C4-2B (cell line): ENCODE results near the gene SEPTIN2.
"Not testable (repeated sequence)": the region's sequence is repeated elsewhere in the genome, so short reads cannot be mapped to it uniquely, and the experiment has no call there.

Experiments
- H3K27ac ChIP-seq: fragments of 450-650 bp; 2 replicates; pipeline ENCODE4 v1.5.1; 2017
- CTCF ChIP-seq: fragments of 450-650 bp; conservative IDR thresholded peaks from 2 replicates; pipeline ENCODE4 v1.5.1; 2017; ENCODE audit warnings: mild to moderate bottlenecking
- ZFX ChIP-seq: fragments of 450-650 bp; IDR thresholded peaks from 2 replicates; pipeline ENCODE4 v1.6.1; 2017

The SEPTIN2 gene

GRCh38 chr2:241271706-241272302, 43.9 kb upstream of the SEPTIN2 start:
- peak overlapping the region; percentile 99 for H3K27ac ChIP-seq
- no peak for TF ChIP-seq ZFX
- TF ChIP-seq CTCF = no peak

GRCh38 chr2:241272303-241273209, 43.2 kb upstream of the SEPTIN2 start:
- peak overlapping the region; percentile 99 for H3K27ac ChIP-seq
- TF ChIP-seq ZFX = peak; percentile 30
- TF ChIP-seq CTCF = no peak

GRCh38 chr2:241273210-241274020, 42.3 kb upstream of the SEPTIN2 start:
- peak overlapping the region; percentile 99 for H3K27ac ChIP-seq
- no peak for TF ChIP-seq ZFX
- TF ChIP-seq CTCF = no peak; the same call in 1 of the 2 replicates

GRCh38 chr2:241274127-241274526, 41.6 kb upstream of the SEPTIN2 start:
- peak overlapping the region; percentile 99 for H3K27ac ChIP-seq
- TF ChIP-seq CTCF = no peak
- no peak for TF ChIP-seq ZFX

- no peak overlapping the region for H3K27ac ChIP-seq
- no peak for TF ChIP-seq CTCF
- no peak for TF ChIP-seq ZFX
Measured at GRCh38 chr2:241275504-241275903, 40.2 kb upstream of the SEPTIN2 start.

GRCh38 chr2:241275910-241276309, 39.8 kb upstream of the SEPTIN2 start:
- no peak overlapping the region for H3K27ac ChIP-seq
- TF ChIP-seq CTCF (no peak), ZFX (no peak)

- H3K27ac ChIP-seq = not testable (repeated sequence)
Measured at GRCh38 chr2:241278306-241278705, 37.4 kb upstream of the SEPTIN2 start.
